CD4-positive, alpha-beta T cell treated with Interleukin-4 for 1 hour (primary cell): Measurements from ENCODE around the gene ADI1.
"Not testable (repeated sequence)": the region's sequence is repeated elsewhere in the genome, so short reads cannot be mapped to it uniquely, and the experiment has no call there.

Experiments used
- DNase-seq, 2 donors: peaks; one replicate each; pipeline ENCODE4 v3.0.0-alpha.2; 2020 to 2022

ADI1 gene

GRCh38 chr2:3492951-3493614 is 26.2 kb downstream of the ADI1 start:
- no peak for DNase-seq

- not testable (repeated sequence) for DNase-seq
These were observed 26.9 kb downstream of the ADI1 start for GRCh38 chr2:3492475-3492787.

- no peak for DNase-seq
These were observed 27.4 kb downstream of the ADI1 start for GRCh38 chr2:3491716-3492474.

GRCh38 chr2:3491306-3491705 is 28.0 kb downstream of the ADI1 start:
- no peak for DNase-seq

- DNase-seq, result no peak
These were observed 28.9 kb downstream of the ADI1 start for GRCh38 chr2:3490191-3491170.

GRCh38 chr2:3489764-3490115 is 29.6 kb downstream of the ADI1 start:
- DNase-seq, result no peak

- no peak for DNase-seq
These were observed 30.2 kb downstream of the ADI1 start for GRCh38 chr2:3488855-3489763.

- DNase-seq, result no peak
These were observed 31.2 kb downstream of the ADI1 start for GRCh38 chr2:3488061-3488531.

- no peak for DNase-seq
These were observed 31.9 kb downstream of the ADI1 start for GRCh38 chr2:3487432-3487831.

- DNase-seq, result no peak
These were observed 32.3 kb downstream of the ADI1 start for GRCh38 chr2:3487028-3487425.

GRCh38 chr2:3486047-3487027 is 33.0 kb downstream of the ADI1 start:
- no peak for DNase-seq

GRCh38 chr2:3485166-3485565 is 34.2 kb downstream of the ADI1 start:
- no peak for DNase-seq

GRCh38 chr2:3483986-3484960 is 35.1 kb downstream of the ADI1 start:
- DNase-seq, result no peak

- peak in 1 of 2 donors; percentile 67 for DNase-seq
These were observed 35.9 kb downstream of the ADI1 start for GRCh38 chr2:3483227-3483985.

- no peak for DNase-seq
These were observed 36.9 kb downstream of the ADI1 start for GRCh38 chr2:3482363-3482821.

GRCh38 chr2:3481736-3482362 is 37.5 kb downstream of the ADI1 start:
- DNase-seq, result no peak

GRCh38 chr2:3481011-3481400 is 38.3 kb downstream of the ADI1 start:
- DNase-seq, result no peak

GRCh38 chr2:3480352-3481010 is 38.9 kb downstream of the ADI1 start:
- DNase-seq, result no peak
